ENCODE results near the gene PDE6B.

DNA sequence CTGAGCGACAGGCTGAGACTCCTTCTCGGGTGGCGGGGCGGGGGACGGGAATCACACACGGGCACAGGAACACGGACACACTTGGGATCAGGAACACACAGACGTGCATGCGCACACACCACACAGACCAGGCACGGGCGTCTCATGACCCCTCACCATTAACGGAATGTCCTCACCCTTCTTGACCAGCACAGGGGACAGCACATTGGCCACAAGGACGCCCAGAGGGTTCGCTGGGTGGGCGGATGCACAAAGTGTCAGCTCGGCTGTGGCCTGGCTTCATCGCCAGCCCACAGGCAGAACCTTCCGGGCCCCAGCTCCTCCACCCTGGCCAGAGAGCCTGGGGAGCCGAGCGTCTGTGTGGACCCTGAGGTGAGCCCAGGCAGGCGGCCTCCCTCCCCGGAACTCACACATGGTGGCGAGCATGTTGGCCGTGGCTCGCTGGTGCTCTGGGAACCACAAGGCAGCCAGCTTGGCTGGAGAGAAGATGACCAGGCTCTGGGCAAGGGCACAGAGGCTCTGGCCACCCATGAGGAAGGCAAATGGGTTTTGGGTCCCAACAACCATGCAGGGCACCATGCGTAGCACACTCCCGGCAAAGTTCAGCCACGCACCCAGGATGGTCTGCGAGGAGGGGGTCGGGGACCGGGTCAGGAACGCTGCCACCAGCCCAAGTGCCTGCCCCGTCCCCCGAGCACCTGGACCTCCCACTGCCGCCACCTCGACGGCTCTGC, 60.5 kb downstream of the PDE6B start:
- TF ChIP-seq, protein P1, sequence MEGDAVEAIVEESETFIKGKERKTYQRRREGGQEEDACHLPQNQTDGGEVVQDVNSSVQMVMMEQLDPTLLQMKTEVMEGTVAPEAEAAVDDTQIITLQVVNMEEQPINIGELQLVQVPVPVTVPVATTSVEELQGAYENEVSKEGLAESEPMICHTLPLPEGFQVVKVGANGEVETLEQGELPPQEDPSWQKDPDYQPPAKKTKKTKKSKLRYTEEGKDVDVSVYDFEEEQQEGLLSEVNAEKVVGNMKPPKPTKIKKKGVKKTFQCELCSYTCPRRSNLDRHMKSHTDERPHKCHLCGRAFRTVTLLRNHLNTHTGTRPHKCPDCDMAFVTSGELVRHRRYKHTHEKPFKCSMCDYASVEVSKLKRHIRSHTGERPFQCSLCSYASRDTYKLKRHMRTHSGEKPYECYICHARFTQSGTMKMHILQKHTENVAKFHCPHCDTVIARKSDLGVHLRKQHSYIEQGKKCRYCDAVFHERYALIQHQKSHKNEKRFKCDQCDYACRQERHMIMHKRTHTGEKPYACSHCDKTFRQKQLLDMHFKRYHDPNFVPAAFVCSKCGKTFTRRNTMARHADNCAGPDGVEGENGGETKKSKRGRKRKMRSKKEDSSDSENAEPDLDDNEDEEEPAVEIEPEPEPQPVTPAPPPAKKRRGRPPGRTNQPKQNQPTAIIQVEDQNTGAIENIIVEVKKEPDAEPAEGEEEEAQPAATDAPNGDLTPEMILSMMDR (IDR thresholded peaks at IDR 0.05) = no peak
- no peak for TF ChIP-seq POLR2AphosphoS5 (IDR thresholded peaks at IDR 0.05; ENCODE audit: insufficient read depth in 1 of 2, low read depth in 1 of 2)
